HUDEP-2 (cell line): ENCODE results near the gene ZCCHC9.

Experiments used
- DNase-seq, 76 experiments: peaks; one replicate each; lab custom pipeline; 2025; ENCODE audit not compliant: unreplicated experiment in 76 of 76; lab: John Stamatoyannopoulos, UW

ZCCHC9 gene

DNA sequence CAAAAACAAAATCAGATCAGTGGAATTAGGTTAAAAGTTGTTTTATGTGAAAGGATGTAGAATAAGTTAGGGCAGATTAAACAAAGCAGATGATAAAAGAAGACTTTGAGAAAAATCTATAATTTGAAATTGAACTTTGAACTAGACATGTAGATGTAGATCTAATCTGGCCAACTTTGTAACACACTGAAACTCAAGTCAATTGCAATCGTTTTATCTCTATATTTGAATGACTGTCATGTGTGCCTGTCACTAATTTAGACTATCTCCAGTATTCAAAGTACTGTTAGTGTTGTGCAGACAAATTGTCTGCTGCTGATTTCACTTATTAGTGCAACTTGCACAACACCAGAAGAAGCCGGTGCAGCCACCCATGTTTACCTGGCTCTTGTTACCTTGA lies 52.7 kb downstream of the ZCCHC9 start:
- DNase-seq: no peak

DNA sequence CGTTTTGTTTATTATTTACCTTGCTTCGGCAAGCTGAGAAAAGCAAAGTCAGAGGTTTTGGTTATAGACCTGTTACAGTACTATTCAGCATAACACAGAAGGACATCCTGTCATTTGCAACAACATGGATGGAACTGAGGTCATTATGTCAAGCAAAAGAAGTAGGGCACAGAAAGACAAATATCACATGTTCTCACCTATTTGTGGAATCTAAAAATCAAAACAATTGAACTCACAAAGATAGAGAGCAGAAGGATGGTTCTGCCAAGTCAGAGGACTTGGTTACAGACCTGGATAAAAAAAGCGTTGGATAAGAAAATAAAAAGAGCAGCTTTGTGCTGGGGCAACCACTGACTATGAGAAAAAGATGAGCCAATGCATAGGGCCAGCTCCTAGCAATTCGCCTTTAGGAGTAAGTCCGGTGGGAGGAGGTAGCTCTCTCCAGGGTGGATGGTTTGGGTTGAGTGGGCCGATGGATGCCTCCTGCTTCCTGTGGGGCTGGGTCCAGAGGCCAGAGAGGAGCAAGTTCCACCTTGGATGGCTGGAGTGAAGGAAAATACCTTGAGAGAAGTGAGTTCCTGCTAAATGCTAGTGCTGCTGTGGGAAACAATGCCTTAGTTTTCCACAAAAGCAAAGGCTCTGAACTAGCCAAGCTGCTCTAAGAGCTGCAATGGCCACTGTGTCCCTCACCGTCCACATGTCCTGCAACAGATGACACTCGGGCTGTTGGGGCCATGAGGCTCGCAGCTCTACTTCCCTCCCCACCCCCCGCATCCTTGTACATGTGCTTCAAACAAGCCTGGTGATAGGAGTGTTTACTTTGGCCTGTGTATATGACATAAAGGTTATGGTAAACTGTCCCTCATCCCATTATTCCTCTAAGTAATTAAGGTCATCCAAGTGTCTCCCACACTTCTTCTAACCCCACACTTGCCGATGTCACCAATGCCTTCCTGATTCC lies 54.2 kb downstream of the ZCCHC9 start:
- DNase-seq: no peak

DNA sequence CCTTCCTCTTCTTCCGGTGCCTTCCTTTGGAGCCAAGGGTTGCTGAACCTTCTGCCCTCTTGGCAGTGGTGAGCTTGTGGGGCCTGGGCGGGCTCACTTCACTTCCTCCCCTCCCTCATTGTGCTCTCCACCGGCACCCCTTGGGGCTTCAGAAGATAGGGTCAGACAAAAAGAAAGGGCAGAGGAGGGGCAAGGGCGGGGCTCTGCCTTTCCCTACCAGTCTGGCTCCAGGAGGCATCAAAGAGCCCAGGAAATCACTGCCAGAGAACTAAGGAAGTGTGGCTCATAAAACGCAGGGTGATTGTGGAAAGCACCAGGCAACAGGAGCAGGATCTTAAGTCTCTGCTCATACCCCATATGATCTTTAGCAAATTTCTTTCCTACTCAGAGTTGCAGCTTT lies 57.7 kb downstream of the ZCCHC9 start:
- no peak for DNase-seq

DNA sequence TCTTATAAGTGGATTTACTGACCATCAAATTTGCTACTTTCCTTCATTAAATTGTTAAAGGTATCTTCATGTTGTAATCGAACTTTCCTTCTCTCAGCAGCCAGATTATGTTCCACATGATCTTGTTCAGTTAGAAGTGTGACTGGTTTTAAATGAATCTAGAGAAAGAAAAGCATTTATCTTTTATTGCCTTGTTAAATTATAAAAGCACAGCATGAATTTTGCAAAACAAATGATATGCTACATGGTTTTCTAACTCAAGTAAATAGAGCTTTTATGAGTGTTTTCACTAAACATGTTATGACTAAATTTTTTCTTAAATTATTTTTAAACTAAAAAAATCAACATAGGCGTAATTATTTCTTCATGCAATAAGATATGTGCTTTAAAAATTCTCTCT lies 58.5 kb downstream of the ZCCHC9 start:
- DNase-seq: no peak

DNA sequence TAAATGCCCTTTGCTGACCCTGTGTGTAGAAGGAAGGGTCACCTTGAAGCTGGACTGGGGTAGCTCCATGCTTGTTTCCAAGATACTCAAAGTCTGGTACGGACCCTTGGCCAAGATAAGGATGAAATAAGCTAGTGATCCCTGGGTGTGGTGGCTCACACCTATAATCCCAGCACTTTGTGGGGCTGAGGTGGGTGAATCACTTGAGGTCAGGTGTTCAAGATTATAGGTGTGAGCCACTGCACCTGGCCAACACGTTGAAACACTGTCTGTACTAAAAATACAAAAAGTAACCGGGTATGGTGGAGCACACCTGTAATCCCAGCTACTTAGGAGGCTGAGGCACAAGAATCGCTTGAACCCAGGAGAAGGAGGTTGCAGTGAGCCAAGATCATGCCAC lies 59.3 kb downstream of the ZCCHC9 start:
- no peak for DNase-seq

DNA sequence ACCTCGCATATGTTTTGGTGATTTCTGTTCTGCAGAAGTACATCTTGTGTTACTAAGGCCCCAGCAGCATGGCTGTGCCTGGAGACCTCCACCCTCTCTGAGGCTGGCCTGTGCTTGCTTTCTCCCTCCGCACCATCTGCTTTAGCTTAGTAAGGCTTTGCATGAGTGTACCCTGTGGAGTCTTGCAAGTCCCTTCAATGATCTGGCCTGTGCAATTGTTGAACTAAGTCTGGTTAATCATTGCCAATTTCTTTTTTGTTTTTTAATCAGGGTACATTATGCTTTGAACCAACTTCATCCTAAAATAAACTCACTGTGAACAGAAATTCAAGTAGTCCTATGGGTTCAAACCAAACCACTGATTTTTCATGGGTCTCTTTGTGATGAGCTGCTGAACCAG lies 60.2 kb downstream of the ZCCHC9 start:
- no peak for DNase-seq
